ENCODE measurements around the gene CRIP3.

GRCh38 chr6:43292341-43292740 is 16.3 kb downstream of the CRIP3 start:
- TF ChIP-seq, protein P1, sequence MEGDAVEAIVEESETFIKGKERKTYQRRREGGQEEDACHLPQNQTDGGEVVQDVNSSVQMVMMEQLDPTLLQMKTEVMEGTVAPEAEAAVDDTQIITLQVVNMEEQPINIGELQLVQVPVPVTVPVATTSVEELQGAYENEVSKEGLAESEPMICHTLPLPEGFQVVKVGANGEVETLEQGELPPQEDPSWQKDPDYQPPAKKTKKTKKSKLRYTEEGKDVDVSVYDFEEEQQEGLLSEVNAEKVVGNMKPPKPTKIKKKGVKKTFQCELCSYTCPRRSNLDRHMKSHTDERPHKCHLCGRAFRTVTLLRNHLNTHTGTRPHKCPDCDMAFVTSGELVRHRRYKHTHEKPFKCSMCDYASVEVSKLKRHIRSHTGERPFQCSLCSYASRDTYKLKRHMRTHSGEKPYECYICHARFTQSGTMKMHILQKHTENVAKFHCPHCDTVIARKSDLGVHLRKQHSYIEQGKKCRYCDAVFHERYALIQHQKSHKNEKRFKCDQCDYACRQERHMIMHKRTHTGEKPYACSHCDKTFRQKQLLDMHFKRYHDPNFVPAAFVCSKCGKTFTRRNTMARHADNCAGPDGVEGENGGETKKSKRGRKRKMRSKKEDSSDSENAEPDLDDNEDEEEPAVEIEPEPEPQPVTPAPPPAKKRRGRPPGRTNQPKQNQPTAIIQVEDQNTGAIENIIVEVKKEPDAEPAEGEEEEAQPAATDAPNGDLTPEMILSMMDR (IDR thresholded peaks at IDR 0.05), result no peak
- no peak for TF ChIP-seq POLR2A (IDR thresholded peaks at IDR 0.05)
